Common myeloid progenitor, CD34-positive (primary cell): Measurements from ENCODE around the gene GTF2F1.

Source experiments
- CTCF ChIA-PET: fragments of 350-600 bp; sonication (Branson Sonifier 250); formaldehyde crosslinking; loops from one replicate; lab custom pipeline; 2021; ENCODE audit warnings: antibody characterized with exemption; lab: Charles Lee
- POLR2A ChIA-PET: fragments of 350-600 bp; sonication (Branson Sonifier 250); formaldehyde crosslinking; loops from one replicate; lab custom pipeline; 2021; ENCODE audit warnings: antibody characterized with exemption; lab: Charles Lee
- DNase-seq, 3 donors: peaks; one replicate each; pipeline versions ENCODE4 v3.0.0 to v3.0.0-alpha.2; 2013
- H3K27ac ChIP-seq, 2 experiments: 1 replicate in 1 of 2; 2 replicates in 1 of 2; pipeline ENCODE4 v1.7.0; 2013; ENCODE audit warnings: inconsistent platforms in 2 of 2, low read length in 2 of 2, mild to moderate bottlenecking in 2 of 2, low read depth in 1 of 2, moderate library complexity in 1 of 2; ENCODE audit not compliant: severe bottlenecking in 2 of 2, insufficient read depth in 1 of 2, poor library complexity in 1 of 2
- H3K27me3 ChIP-seq, 5 experiments: replicated peaks in 2 of 5; 1 replicate in 3 of 5; 2 replicates in 2 of 5; pipeline versions ENCODE4 v1.6.1 to v1.7.0; 2013; ENCODE audit warnings: low read length in 4 of 5, mild to moderate bottlenecking in 2 of 5, moderate library complexity in 2 of 5, inconsistent platforms in 1 of 5; ENCODE audit not compliant: insufficient read depth in 5 of 5, control insufficient read depth in 4 of 5
- H3K36me3 ChIP-seq, 4 experiments: 1 replicate in 2 of 4; 2 replicates in 2 of 4; pipeline versions ENCODE4 v1.6.1 to v1.7.0; 2013; ENCODE audit warnings: low read length in 3 of 4, control low read depth in 1 of 4, mild to moderate bottlenecking in 1 of 4; ENCODE audit not compliant: control insufficient read depth in 4 of 4, insufficient read depth in 4 of 4
- H3K4me1 ChIP-seq, 4 experiments: 1 replicate in 3 of 4; 2 replicates in 1 of 4; pipeline versions ENCODE4 v1.6.1 to v1.7.1; 2013; ENCODE audit warnings: low read length in 3 of 4, mild to moderate bottlenecking in 3 of 4, control low read depth in 1 of 4, inconsistent platforms in 1 of 4, moderate library complexity in 1 of 4; ENCODE audit not compliant: control insufficient read depth in 4 of 4, insufficient read depth in 4 of 4; ENCODE audit errors: control extremely low read depth in 1 of 4
- H3K4me3 ChIP-seq, 7 experiments: 1 replicate in 4 of 7; 2 replicates in 3 of 7; pipeline versions ENCODE4 v1.5.1 to v1.7.0; 2013; ENCODE audit warnings: mild to moderate bottlenecking in 7 of 7, low read length in 6 of 7, moderate library complexity in 6 of 7, inconsistent platforms in 2 of 7, low read depth in 2 of 7, control low read depth in 1 of 7; ENCODE audit not compliant: insufficient read depth in 4 of 7, control insufficient read depth in 1 of 7; ENCODE audit errors: extremely low read depth in 1 of 7
- H3K9me3 ChIP-seq, 5 experiments: 1 replicate in 4 of 5; 2 replicates in 1 of 5; pipeline versions ENCODE4 v1.6.1 to v1.7.1; 2013; ENCODE audit warnings: low read length in 4 of 5, mild to moderate bottlenecking in 2 of 5, inconsistent platforms in 1 of 5, low read depth in 1 of 5, moderate library complexity in 1 of 5; ENCODE audit not compliant: control insufficient read depth in 4 of 5, insufficient read depth in 2 of 5; ENCODE audit errors: control extremely low read depth in 1 of 5
- WGBS: methylation state at CpG from one replicate; pipeline ENCODE4 v1.1.5; 2013; ENCODE audit not compliant: insufficient coverage; 5-methylcytosine and 5-hydroxymethylcytosine counted together

Gene GTF2F1

DNA sequence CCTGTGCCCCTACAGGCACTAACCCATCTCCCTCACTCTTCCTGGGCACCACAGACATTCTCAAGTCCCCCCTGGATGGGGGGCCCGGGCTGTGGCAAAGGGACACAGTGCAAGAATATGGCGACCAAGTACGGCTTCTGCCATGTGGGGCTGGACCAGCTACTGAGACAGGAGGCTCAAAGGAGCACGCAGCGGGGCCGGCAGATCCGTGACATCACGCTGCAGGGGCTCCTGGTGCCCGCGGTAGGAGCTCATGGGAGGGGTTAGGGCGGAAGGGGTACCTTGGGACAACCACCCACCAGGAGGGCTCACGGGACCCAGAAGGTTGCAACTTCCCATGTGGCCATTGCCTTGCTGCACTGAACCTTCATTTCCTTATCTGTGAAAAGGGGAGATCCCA, 3.3 kb upstream of the GTF2F1 start:
- CTCF ChIA-PET, result no interaction called here
- peaks cover 0 to 4% (median 2%) of the 10 kb centered on the region in 4 experiments for H3K36me3 ChIP-seq
- no peak for DNase-seq
- POLR2A ChIA-PET, result no interaction called here
- no peaks in the 10 kb centered on the region for H3K9me3 ChIP-seq
- H3K27me3 ChIP-seq, result no peaks in the 10 kb centered on the region
- no peak overlapping the region for H3K27ac ChIP-seq
- WGBS, result 98% methylated on average over 11 of the region's 12 CpGs
- H3K4me3 ChIP-seq, result no peak overlapping the region
- peaks cover 4 to 21% (median 16%) of the 10 kb centered on the region in 4 experiments for H3K4me1 ChIP-seq

DNA sequence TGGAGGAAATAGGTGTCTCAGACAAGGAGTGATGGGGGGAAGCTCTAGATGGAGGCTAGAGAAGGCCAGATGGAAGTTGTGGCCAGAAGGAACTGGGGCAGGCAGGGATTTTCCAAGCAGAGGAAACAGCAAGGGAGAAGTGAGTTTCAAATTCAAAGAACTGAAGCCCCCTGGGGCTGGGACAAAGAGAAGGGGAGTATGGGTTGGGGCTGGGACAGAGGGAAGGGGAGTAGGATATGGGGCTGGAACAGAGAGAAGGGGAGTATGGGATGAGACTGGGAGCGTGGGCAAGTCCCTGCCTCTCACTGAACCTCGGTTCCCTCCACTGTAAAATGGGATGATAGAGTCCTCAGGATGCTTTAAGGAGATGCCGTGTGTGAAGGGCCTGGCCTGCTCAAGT, 1.9 kb upstream of the GTF2F1 start:
- 96% methylated on average over 3 of the region's 3 CpGs for WGBS
- Histone ChIP-seq H3K9me3 (no peaks in the 10 kb centered on the region), H3K4me3 (no peak overlapping the region), H3K27ac (no peak overlapping the region), H3K36me3 (peaks cover 2 to 13% (median 6%) of the 10 kb centered on the region in 4 experiments), H3K4me1 (peaks cover 4 to 21% (median 16%) of the 10 kb centered on the region in 4 experiments), H3K27me3 (no peaks in the 10 kb centered on the region)
- ChIA-PET CTCF (no interaction called here), POLR2A (interaction anchor here (0.6 kb wide), 1 partner anchor 232 kb away, joined by 3 read pairs; no protein-coding TSS in a partner anchor)
- no peak for DNase-seq

DNA sequence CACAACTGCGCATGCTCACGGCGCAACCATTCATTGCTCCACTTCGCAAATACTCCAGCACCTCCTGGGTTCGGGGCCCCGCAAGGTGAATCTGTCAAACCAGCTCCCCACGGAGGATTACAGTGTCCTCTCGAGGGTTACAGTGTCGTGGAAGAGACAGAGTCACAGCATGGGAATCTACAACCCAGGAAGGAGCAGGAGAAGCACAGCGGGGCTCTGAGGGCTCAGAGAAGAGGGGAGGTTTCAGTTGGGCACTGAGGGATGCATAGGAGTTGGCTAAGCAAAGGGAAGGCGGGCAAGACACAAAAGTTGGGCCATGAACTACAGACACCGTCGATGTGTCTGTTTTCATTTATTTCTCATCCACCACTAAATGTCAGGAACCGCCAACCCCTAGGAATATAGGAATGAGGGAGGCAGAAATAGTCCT, 1.0 kb upstream of the GTF2F1 start:
- H3K4me1 ChIP-seq, result peaks cover 4 to 21% (median 16%) of the 10 kb centered on the region in 4 experiments
- DNase-seq, result no peak
- no peaks in the 10 kb centered on the region for H3K27me3 ChIP-seq
- H3K36me3 ChIP-seq, result peaks cover 7 to 21% (median 11%) of the 10 kb centered on the region in 4 experiments
- WGBS, result 17% methylated on average over 11 of the region's 14 CpGs
- H3K9me3 ChIP-seq, result no peaks in the 10 kb centered on the region
- POLR2A ChIA-PET, result interaction anchor here (0.6 to 1.9 kb wide), 3 partner anchors 16 to 231 kb away, joined by 3 to 7 read pairs (median 5); partner anchors contain the start of gene KHSRP
- H3K4me3 ChIP-seq, result peak overlapping the region; percentile 56 to 93 (median 89)
- H3K27ac ChIP-seq, result peak overlapping the region; percentile 92 to 96
- CTCF ChIA-PET, result no interaction called here

DNA sequence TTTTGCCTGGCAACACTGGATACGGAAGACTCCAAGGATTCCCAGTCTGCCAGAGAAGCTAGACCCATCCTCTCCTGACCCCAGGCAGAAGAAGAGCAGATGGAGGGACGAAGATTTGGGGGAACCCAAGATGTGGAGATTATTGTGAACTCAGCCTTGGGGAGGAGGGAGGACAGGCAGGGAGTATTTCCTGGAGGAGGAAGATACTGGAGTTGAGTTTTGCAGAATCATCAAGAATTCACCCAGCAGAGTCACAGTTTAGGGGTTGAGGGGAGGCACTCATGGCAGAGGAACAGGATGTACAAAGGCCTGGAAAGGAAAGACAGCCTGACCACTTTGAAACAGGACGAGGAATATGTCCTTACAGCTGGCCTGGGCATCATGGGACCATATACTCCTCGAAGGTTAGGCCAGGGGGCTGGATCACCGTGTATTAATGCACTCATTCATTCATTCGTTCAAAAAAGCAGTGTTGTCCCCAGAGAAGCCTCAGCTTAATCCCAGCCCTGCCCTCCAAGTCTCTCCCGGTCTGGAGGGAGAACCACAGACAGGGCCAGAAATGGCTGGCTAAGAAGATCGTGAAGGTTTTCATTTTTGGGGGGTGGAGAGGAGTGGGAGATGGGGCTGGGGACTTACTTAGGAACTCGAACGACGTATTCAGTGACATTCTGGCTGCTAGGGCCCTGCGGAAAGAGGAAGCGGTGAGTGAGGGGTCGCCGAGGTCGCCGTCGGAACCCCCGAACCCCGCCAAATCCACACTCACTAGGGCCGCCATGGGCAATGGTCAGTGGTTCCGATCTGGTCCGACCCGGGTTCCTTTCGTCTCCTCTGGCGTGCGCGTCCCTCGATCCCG, 517 bp downstream of the GTF2F1 start:
- CTCF ChIA-PET, result interaction anchor here (1.0 kb wide), 1 partner anchor 31 kb away, joined by 3 read pairs; no protein-coding TSS in a partner anchor

DNA sequence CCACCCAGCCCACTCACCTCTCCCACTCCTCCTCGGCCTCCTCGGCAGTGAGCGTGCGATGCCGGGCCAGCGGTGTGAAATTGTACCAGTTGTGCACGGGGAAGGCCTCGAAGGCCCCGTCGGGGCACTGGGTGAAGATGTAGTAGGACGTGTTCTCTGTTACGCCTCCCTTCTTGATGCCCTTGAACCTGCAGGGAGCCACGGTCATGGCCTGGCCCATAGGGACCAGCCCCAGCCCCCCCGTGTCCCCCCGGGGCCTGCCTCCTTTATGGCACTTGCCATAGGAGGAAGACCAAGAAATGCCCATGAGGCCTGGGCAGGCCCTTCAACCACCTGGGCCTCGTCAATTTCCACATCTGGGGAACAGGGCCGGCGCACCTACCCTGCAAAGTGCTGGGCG, 5.6 kb downstream of the GTF2F1 start:
- Histone ChIP-seq H3K9me3 (no peaks in the 10 kb centered on the region), H3K27me3 (no peaks in the 10 kb centered on the region), H3K27ac (no peak overlapping the region), H3K4me3 (no peak overlapping the region), H3K36me3 (peaks cover 25 to 72% (median 49%) of the 10 kb centered on the region in 4 experiments), H3K4me1 (peaks cover 1 to 7% (median 5%) of the 10 kb centered on the region in 4 experiments)
- DNase-seq, result no peak
- WGBS, result over 99% methylated on average over 19 of the region's 19 CpGs
- CTCF ChIA-PET, result no interaction called here
- POLR2A ChIA-PET, result no interaction called here

More for the DNA sequence above, 517 bp downstream of the GTF2F1 start:
- peak in 2 of 3 donors; percentile 59 to 70 for DNase-seq
- H3K27ac ChIP-seq, result peak overlapping the region; percentile 92 to 96
- H3K4me3 ChIP-seq, result peak overlapping the region; percentile 56 to 93 (median 89)
- H3K9me3 ChIP-seq, result no peaks in the 10 kb centered on the region
- H3K36me3 ChIP-seq, result peaks cover 13 to 31% (median 22%) of the 10 kb centered on the region in 4 experiments
- POLR2A ChIA-PET, result interaction anchor here (0.6 to 1.9 kb wide), 3 partner anchors 14 to 18 kb away, joined by 3 to 5 read pairs (median 3); no protein-coding TSS in a partner anchor
- H3K4me1 ChIP-seq, result peaks cover 4 to 21% (median 16%) of the 10 kb centered on the region in 4 experiments
- H3K27me3 ChIP-seq, result no peaks in the 10 kb centered on the region
- WGBS, result 4% methylated on average over 25 of the region's 30 CpGs

DNA sequence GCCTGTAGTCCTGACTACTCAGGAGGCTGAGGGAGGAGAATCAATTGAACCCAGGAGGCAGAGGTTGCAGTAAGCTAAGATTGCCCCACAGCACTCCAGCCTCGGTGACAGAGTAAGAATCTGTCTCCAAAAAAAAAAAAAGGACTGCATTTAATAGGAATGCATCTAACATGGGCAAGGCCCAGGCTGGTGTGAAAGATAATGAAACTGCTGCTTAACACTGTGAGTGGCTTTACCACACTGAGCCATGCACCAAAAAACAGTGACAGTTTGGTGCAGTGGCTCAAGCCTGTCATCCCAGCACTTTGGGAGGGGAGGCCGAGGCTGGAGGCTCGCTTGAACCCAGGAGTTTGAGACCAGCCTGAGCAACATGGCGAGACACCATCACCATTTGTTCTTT, 8.6 kb downstream of the GTF2F1 start:
- H3K27ac ChIP-seq, result no peak overlapping the region
- peaks cover 26 to 86% (median 64%) of the 10 kb centered on the region in 4 experiments for H3K36me3 ChIP-seq
- no peak for DNase-seq
- H3K4me3 ChIP-seq, result no peak overlapping the region
- H3K9me3 ChIP-seq, result peaks cover 0 to 17% (median 10%) of the 10 kb centered on the region in 5 experiments
- ChIA-PET CTCF (no interaction called here), POLR2A (no interaction called here)
- 92% methylated on average over 2 of the region's 4 CpGs for WGBS
- no peaks in the 10 kb centered on the region for H3K4me1 ChIP-seq
- peaks cover 0 to 2% (median 0%) of the 10 kb centered on the region in 5 experiments for H3K27me3 ChIP-seq
